HEK293T (cell line): ENCODE results near the gene CD164L2.

Experiments used
- CTCF ChIA-PET: fragments of 350-600 bp; formaldehyde crosslinking; extraction: SDS; loops from one replicate; lab custom pipeline; 2021; ENCODE audit warnings: antibody characterized with exemption, inconsistent platforms; lab: Yijun Ruan, JAX
- POLR2A ChIA-PET: fragments of 350-600 bp; formaldehyde crosslinking; extraction: SDS; loops from one replicate; lab custom pipeline; 2020; ENCODE audit warnings: antibody characterized with exemption, inconsistent platforms; lab: Yijun Ruan, JAX
- DNase-seq: peaks from one replicate; pipeline ENCODE4 v3.0.0; 2012; ENCODE audit warnings: mixed read lengths; ENCODE audit errors: extremely low spot score
- ARNT ChIP-seq: fragments of 450-650 bp; IDR thresholded peaks from 2 replicates; pipeline ENCODE4 v1.6.1; 2017; ENCODE audit warnings: mild to moderate bottlenecking
- BHLHE40 ChIP-seq: fragments of 450-650 bp; IDR thresholded peaks from 2 replicates; pipeline ENCODE4 v1.6.1; 2016; ENCODE audit warnings: mild to moderate bottlenecking, moderate library complexity, borderline replicate concordance
- CTBP1 ChIP-seq: fragments of 450-650 bp; IDR thresholded peaks from 2 replicates; pipeline ENCODE4 v1.6.1; 2016; ENCODE audit warnings: borderline replicate concordance
- ELF4 ChIP-seq: fragments of 450-650 bp; IDR thresholded peaks from 2 replicates; pipeline ENCODE4 v1.6.1; 2017; ENCODE audit warnings: antibody characterized with exemption
- FOXA1 ChIP-seq: fragments of 450-650 bp; IDR thresholded peaks from 2 replicates; pipeline ENCODE4 v1.6.1; 2016; ENCODE audit warnings: mild to moderate bottlenecking
- FOXK2 ChIP-seq: fragments of 450-650 bp; IDR thresholded peaks from 2 replicates; pipeline ENCODE4 v1.6.1; 2016; ENCODE audit warnings: mild to moderate bottlenecking
- FOXM1 ChIP-seq: fragments of 450-650 bp; IDR thresholded peaks from 2 replicates; pipeline ENCODE4 v1.6.1; 2017; ENCODE audit warnings: mild to moderate bottlenecking, borderline replicate concordance
- HDGF ChIP-seq: fragments of 450-650 bp; IDR thresholded peaks from 2 replicates; pipeline ENCODE4 v1.6.1; 2017; ENCODE audit warnings: antibody characterized with exemption, borderline replicate concordance
- L3MBTL2 ChIP-seq: fragments of 450-650 bp; conservative IDR thresholded peaks from 2 replicates; pipeline ENCODE4 v1.6.1; 2016; ENCODE audit warnings: mild to moderate bottlenecking
- LEF1 ChIP-seq: fragments of 450-650 bp; IDR thresholded peaks from 2 replicates; pipeline ENCODE4 v1.6.1; 2017; ENCODE audit warnings: mild to moderate bottlenecking, borderline replicate concordance
- NFRKB ChIP-seq: fragments of 450-650 bp; IDR thresholded peaks from 2 replicates; pipeline ENCODE4 v1.6.1; 2016; ENCODE audit warnings: mild to moderate bottlenecking, moderate library complexity
- PKNOX1 ChIP-seq: fragments of 450-650 bp; IDR thresholded peaks from 2 replicates; pipeline ENCODE4 v1.6.1; 2016
- SP1 ChIP-seq: fragments of 450-650 bp; IDR thresholded peaks from 2 replicates; pipeline ENCODE4 v1.6.1; 2017
- SUZ12 ChIP-seq: fragments of 450-650 bp; IDR thresholded peaks from 2 replicates; pipeline ENCODE4 v1.6.1; 2016; ENCODE audit warnings: mild to moderate bottlenecking
- TARDBP ChIP-seq: fragments of 450-650 bp; IDR thresholded peaks from 2 replicates; pipeline ENCODE4 v1.6.1; 2016
- ZNF384 ChIP-seq: fragments of 450-650 bp; IDR thresholded peaks from 2 replicates; pipeline ENCODE4 v1.6.1; 2016

CD164L2 gene

GRCh38 chr1:27381969-27382762 is 967 bp downstream of the CD164L2 start:
- no peak for DNase-seq
- POLR2A ChIA-PET, result interaction anchor here (1.9 kb wide), 1 partner anchor 16 kb away, joined by 13 read pairs; the partner anchor contains the start of gene MAP3K6
- TF ChIP-seq FOXA1 (no peak), SP1 (no peak), TARDBP (no peak), LEF1 (no peak), PKNOX1 (no peak), NFRKB (no peak)
- CTCF ChIA-PET, result interaction anchor here (1.4 to 2.6 kb wide), 2 partner anchors 16 to 25 kb away, joined by 5 to 8 read pairs; partner anchors contain the start of gene MAP3K6

- no peak for TF ChIP-seq BHLHE40
- TF ChIP-seq LEF1, result no peak
- no peak for TF ChIP-seq ARNT
- no peak for TF ChIP-seq HDGF
- TF ChIP-seq SUZ12, result no peak
- no peak for TF ChIP-seq FOXK2
- ChIA-PET CTCF (interaction anchor here (1.4 kb wide), 1 partner anchor 24 kb away, joined by 5 read pairs; no protein-coding TSS in a partner anchor), POLR2A (no interaction called here)
- DNase-seq, result no peak
Observed at GRCh38 chr1:27380766-27381733, 2.1 kb downstream of the CD164L2 start.

- ChIA-PET CTCF (no interaction called here), POLR2A (no interaction called here)
- no peak for DNase-seq
- no peak for TF ChIP-seq PKNOX1
- TF ChIP-seq CTBP1, result no peak
- no peak for TF ChIP-seq ARNT
- TF ChIP-seq ELF4, result no peak
- no peak for TF ChIP-seq FOXM1
- TF ChIP-seq TARDBP, result no peak
- TF ChIP-seq FOXK2, result no peak
- no peak for TF ChIP-seq ZNF384
- no peak for TF ChIP-seq SUZ12
- no peak for TF ChIP-seq FOXA1
- TF ChIP-seq SP1, result no peak
- TF ChIP-seq BHLHE40, result no peak
- no peak for TF ChIP-seq HDGF
- TF ChIP-seq NFRKB, result no peak
- no peak for TF ChIP-seq LEF1
Observed at GRCh38 chr1:27380224-27380623, 2.9 kb downstream of the CD164L2 start.

GRCh38 chr1:27379564-27380122 is 3.5 kb downstream of the CD164L2 start:
- ChIA-PET CTCF (no interaction called here), POLR2A (interaction anchor here (0.8 kb wide), 1 partner anchor 14 kb away, joined by 4 read pairs; no protein-coding TSS in a partner anchor)
- TF ChIP-seq ELF4 (no peak), CTBP1 (no peak), ZNF384 (no peak), SUZ12 (no peak), FOXA1 (no peak), TARDBP (no peak), SP1 (no peak), NFRKB (no peak), FOXK2 (no peak), HDGF (no peak), FOXM1 (no peak)
- DNase-seq, result no peak

GRCh38 chr1:27377760-27378495 is 5.2 kb downstream of the CD164L2 start:
- no peak for TF ChIP-seq ZNF384
- TF ChIP-seq NFRKB, result no peak
- no peak for TF ChIP-seq FOXA1
- TF ChIP-seq BHLHE40, result no peak
- no peak for TF ChIP-seq SP1
- no peak for TF ChIP-seq SUZ12
- no peak for TF ChIP-seq LEF1
- no peak for TF ChIP-seq FOXM1
- no peak for TF ChIP-seq TARDBP
- TF ChIP-seq FOXK2, result no peak
- no peak for TF ChIP-seq PKNOX1
- TF ChIP-seq L3MBTL2, result no peak
- TF ChIP-seq HDGF, result no peak
- TF ChIP-seq ELF4, result no peak
- TF ChIP-seq ARNT, result no peak
- ChIA-PET POLR2A (interaction anchor here (1.4 kb wide), 1 partner anchor 11 kb away, joined by 6 read pairs; the partner anchor contains the start of gene MAP3K6), CTCF (interaction anchor here (0.6 to 1.1 kb wide), 2 partner anchors 10 kb away, joined by 4 to 7 read pairs; no protein-coding TSS in a partner anchor)
- DNase-seq, result no peak
